Ishikawa (cell line): ENCODE data around the gene TRPV4.

Experiments
- CEBPB ChIP-seq: IDR thresholded peaks from 2 replicates; pipeline ENCODE4 v1.6.1; 2012
- CREB1 ChIP-seq: IDR thresholded peaks from 2 replicates; pipeline ENCODE4 v1.6.1; 2012; ENCODE audit warnings: low read depth
- EP300 ChIP-seq: IDR thresholded peaks from 2 replicates; pipeline ENCODE4 v1.6.1; 2012; ENCODE audit warnings: borderline replicate concordance
- NFIC ChIP-seq: IDR thresholded peaks from 2 replicates; pipeline ENCODE4 v1.6.1; 2012
- RAD21 ChIP-seq: IDR thresholded peaks from 2 replicates; pipeline ENCODE4 v1.6.1; 2012; ENCODE audit warnings: low read depth
- REST ChIP-seq: IDR thresholded peaks from 2 replicates; pipeline ENCODE4 v1.6.1; 2012; ENCODE audit warnings: low read depth, mild to moderate bottlenecking
- TAF1 ChIP-seq: IDR thresholded peaks from 2 replicates; pipeline ENCODE4 v1.6.1; 2012; ENCODE audit warnings: low read depth, mild to moderate bottlenecking
- TCF12 ChIP-seq: IDR thresholded peaks from 2 replicates; pipeline ENCODE4 v1.6.1; 2012; ENCODE audit warnings: low read depth
- TEAD4 ChIP-seq: IDR thresholded peaks from 2 replicates; pipeline ENCODE4 v1.6.1; 2012
- USF1 ChIP-seq: IDR thresholded peaks from 2 replicates; pipeline ENCODE4 v1.6.1; 2012
- YY1 ChIP-seq: IDR thresholded peaks from 2 replicates; pipeline ENCODE4 v1.6.1; 2012; ENCODE audit warnings: low read depth
- TF ChIP-seq, protein P1 (sequence below): IDR thresholded peaks from 2 replicates; pipeline ENCODE4 v1.6.1; 2012

GRCh38 chr12:109803678-109804077 lies 29.5 kb downstream of the TRPV4 start:
- no peak for TF ChIP-seq CEBPB
- no peak for TF ChIP-seq TAF1
- no peak for TF ChIP-seq YY1
- no peak for TF ChIP-seq REST
- TF ChIP-seq, protein P1, sequence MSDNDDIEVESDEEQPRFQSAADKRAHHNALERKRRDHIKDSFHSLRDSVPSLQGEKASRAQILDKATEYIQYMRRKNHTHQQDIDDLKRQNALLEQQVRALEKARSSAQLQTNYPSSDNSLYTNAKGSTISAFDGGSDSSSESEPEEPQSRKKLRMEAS = no peak
- no peak for TF ChIP-seq EP300
- TF ChIP-seq TEAD4 = no peak
- no peak for TF ChIP-seq RAD21
- no peak for TF ChIP-seq TCF12
- TF ChIP-seq NFIC = no peak
- TF ChIP-seq CREB1 = no peak
- no peak for TF ChIP-seq USF1
